SKM-1 (cell line): Measurements from ENCODE around the gene JAKMIP1.
"Not testable (repeated sequence)": the region's sequence is repeated elsewhere in the genome, so short reads cannot be mapped to it uniquely, and the experiment has no call there.

Experiments
- DNase-seq: peaks from one replicate; lab custom pipeline; 2025; ENCODE audit not compliant: unreplicated experiment; lab: John Stamatoyannopoulos, UW

Gene JAKMIP1

DNA sequence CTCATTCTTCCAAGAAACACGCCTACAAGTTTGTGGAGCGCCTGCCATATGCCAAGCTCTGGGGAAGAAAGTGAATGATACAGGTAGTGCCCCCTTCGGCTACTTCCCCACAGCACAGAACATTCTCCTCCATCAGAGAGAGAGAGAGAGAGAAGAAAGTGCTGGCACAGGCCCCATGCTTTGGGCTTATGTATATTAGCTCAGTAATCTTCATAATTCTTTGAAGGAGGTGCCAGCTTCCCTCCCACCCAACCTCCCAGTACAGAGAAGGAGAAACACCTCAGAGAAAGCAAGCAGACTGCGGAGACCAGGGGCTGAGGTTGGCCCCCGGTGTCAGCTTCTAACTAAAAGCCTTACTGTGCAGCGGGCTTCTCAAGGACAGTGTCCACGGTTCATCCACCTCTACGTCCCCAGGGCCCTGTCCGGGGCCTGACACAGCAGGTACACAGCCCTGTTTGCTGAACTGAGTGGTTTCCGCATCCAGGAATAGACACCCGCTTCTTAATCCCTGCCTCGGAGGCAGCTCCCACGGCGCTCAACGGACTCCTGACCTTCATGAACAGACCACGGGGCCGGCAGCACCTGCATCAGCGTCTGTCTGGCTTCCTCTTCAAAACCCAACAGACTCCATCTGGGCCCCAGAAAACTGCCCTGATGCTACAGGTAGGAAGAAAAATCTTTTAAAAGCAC lies 50.2 kb downstream of the JAKMIP1 start:
- DNase-seq, result no peak

GRCh38 chr4:6148506-6149205 lies 51.7 kb downstream of the JAKMIP1 start:
- no peak for DNase-seq

DNA sequence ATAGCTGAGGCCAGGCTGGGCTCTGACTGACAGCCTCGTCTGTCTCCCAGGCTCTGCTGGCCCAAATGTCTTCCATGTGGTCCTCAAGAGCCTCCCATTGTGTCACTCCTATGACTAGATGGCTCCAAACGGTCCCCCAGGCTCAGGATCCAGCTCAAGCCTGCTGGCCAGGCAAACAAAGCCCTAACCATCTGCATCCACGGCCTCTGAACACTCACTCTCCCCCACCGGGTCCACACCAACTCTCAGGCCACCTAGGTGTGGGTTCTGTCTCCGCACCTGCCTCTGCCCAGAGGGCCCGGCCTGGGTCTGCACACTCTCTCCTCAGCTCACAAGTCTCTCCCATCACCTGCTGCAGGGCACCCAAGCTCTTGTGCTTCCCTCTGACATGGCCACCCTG lies 52.9 kb downstream of the JAKMIP1 start:
- no peak for DNase-seq

DNA sequence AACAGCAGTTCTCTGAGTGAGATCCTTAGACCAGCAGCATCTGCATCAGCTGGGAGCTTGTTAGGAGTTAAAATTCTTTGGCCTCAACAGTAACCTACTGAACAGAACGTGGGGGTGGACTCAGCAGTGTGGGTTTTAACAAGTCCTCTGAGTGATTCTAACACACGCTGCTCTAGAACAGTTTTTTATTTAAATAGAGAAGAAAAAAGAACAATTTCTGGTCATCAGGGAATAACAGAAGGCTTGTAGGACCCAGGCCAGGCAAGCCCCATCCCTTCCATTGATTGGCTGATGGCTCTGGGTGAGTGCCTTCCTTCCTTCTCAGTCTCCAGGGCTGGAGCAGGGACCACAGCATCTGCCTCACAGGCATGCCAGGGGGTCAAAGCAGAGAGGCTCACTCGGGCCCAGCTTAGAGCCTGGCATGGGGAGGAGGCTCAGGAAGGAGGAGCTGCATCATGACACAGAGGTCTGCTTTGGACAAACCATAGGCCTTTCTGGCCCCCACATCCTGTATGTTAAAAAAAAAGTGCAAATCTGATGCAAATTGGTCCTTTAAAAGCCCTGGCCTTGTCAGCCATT lies 56.7 kb downstream of the JAKMIP1 start:
- no peak for DNase-seq

DNA sequence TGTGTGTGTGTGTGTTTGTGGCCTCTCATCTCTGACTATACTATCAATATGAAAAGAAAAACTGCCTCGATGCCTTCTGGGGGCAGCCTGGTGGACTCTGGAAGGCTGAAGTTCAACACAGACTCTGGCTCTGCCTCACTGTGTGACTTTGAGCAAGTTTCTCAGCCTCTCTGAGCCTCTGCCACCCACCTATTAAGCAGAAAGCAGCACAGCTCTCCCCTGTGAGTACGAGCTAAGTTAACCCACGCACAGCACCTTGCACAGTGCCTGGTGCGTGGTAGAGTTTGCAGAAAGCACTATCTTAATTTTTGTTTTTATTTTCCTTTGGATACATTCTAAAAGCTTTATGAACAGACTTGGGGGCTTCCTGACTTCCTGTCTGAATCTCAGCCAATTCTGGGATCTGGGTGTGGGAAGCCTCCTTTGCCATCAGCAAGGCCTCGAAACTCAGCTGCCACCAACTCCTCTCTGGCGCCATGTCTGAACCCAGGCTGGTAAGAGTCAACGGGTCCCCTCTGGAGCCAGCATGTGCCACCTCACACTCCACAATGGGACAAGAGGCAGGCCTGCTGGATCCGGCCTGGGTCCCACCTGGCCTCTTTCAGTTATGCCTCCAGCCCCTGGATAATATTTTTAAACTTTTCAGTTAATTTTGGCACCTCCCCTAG lies 57.3 kb downstream of the JAKMIP1 start:
- no peak for DNase-seq

- DNase-seq, result no peak
Observed at GRCh38 chr4:6142511-6142910, 57.8 kb downstream of the JAKMIP1 start.

DNA sequence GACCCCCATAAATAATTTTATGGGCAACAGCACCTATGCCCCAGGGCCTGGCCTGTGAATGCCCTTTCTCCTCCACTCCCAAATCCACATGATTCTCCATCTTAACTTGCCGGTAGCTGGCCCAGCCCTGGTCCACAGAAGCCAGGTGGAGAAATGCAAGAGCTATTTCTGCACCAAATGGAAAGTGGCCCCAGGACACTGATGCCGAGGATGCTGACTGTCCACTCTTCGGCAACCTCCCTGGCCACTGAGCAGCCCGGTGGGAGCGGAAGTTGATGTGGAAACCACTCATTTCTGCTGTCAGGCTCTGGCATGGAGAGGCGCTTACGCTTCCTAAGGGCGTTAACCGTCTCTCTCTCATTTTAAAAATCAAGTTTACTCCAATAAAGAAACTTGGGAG lies 58.8 kb downstream of the JAKMIP1 start:
- DNase-seq, result no peak

GRCh38 chr4:6141021-6141420 lies 59.3 kb downstream of the JAKMIP1 start:
- not testable (repeated sequence) for DNase-seq

GRCh38 chr4:6137747-6138135 lies 62.6 kb downstream of the JAKMIP1 start:
- no peak for DNase-seq

GRCh38 chr4:6137027-6137746 lies 63.2 kb downstream of the JAKMIP1 start:
- no peak for DNase-seq

DNA sequence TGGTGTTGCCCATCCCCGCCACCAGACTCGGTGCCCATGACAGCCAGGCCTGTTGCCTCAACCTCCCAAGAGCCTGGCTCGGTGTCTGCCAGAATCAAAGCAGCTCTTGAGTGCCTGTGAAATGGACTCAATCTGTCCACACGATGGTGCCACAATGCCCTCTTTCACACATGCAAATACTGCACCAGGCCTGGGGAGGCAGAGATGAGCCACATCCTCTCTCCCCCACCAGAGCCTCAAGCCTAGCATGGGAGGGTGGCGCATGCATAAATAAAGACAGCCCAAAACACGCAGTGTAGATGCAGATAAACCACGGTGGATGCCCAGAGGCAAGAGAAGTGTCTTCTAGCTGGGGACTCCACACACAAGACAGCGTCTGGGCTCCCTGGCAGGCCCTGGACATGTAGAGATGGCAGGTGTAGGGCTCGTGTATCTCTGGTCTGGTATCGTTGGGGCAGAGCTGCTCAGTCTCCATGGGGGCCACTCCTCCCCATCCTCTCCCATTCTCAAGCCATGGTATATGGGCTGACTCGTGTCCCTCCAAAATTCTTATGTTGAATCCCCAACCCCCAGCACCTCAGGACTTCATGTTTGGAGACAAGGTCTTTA lies 65.6 kb downstream of the JAKMIP1 start:
- DNase-seq, result no peak

- no peak for DNase-seq
Observed at GRCh38 chr4:6132716-6133115, 67.6 kb downstream of the JAKMIP1 start.

- DNase-seq, result no peak
Observed at GRCh38 chr4:6128221-6128850, 72.0 kb downstream of the JAKMIP1 start.

DNA sequence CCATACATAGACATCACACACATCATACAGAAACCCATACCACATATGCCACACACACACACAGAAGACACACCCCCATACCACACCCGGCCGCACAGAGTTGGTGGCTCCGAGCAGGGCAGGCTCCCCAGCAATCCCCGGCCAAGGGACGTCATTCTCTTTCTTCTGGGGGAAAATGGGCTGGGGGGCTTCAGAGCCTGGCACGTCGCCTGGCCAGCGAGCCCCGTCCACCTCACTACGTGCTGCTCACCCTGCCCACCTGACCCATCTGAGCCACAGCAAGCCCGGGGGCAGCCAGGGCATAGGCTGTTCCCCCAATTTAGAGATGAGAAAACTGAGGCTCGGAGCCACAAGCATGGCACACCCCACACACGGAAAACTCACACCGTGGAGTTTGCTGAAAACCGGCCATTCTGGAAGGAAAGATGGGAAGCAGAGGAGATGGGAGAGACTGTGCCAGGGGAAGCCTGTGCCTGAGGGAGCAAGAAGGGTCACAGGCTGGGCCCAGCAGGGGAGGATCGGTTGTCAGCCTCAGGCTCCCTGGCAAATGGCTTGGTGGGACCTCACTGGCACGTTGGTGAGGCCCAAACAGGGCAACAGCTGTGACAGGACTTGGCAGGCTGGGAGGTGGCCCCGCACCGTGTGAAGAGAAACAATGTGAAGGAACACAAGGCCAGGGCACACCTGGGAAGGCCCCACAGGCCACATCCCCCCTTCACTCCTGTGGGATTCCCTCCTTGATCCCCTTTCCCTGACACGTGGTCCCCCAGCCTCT lies 73.2 kb downstream of the JAKMIP1 start:
- DNase-seq, result no peak

GRCh38 chr4:6125103-6125651 lies 75.2 kb downstream of the JAKMIP1 start:
- no peak for DNase-seq

- no peak for DNase-seq
Observed at GRCh38 chr4:6124386-6125102, 75.8 kb downstream of the JAKMIP1 start.

DNA sequence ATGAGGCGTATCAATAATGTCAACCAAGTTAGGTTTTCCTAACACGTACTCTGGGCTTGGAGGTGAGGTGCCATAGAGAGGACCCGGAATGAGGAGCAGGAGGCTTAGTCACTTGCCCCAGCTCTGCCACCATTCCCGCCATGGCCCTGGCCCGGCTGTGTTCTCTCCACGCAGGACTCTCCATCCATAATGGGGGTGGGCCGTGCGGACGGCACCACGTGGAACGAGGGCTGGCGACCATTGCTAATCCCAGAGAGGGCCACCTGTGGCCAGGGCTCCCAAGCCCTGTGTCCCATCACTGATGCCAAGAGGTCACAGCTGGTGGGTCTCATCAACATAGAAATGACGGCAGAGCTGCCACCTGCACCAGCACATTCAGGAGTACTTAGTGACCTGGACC lies 76.4 kb downstream of the JAKMIP1 start:
- no peak for DNase-seq

GRCh38 chr4:6123541-6123940 lies 76.8 kb downstream of the JAKMIP1 start:
- DNase-seq, result no peak

DNA sequence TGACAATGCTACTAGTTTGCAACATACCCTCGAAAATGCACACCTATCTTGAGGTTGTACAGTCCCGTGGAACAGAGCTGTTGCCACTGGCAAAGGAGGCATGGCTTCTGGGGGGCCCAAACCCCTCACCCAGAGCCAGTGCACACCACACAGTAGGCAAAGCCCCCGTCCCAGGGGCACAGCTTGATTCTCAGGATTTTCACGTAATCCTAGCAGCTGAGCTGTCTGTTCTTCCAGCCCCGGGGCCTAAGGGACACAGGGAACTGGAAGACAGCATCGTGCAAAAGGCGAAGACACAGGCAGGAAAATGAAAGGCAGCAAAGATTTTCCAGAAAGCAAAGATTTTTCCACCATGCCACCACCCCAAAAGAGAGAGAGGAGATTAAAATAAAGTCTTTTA lies 77.2 kb downstream of the JAKMIP1 start:
- DNase-seq, result no peak
